HG03196 (cell line): ENCODE measurements around the gene STH.

Source experiments
- ATAC-seq: cut with Tn5 transposase; IDR thresholded peaks from one replicate; pipeline ENCODE4 v1.9.1; 2021; ENCODE audit not compliant: unreplicated experiment

Gene STH

GRCh38 chr17:46042925-46043324 lies 43.9 kb downstream of the STH start:
- ATAC-seq = no peak

GRCh38 chr17:46043606-46044005 lies 44.6 kb downstream of the STH start:
- ATAC-seq = no peak

GRCh38 chr17:46044286-46044928 lies 45.4 kb downstream of the STH start:
- no peak for ATAC-seq

- no peak for ATAC-seq
Measured at GRCh38 chr17:46044989-46045388, 45.9 kb downstream of the STH start.

- ATAC-seq = no peak
Measured at GRCh38 chr17:46045639-46046038, 46.6 kb downstream of the STH start.

GRCh38 chr17:46046957-46047356 lies 47.9 kb downstream of the STH start:
- ATAC-seq = no peak

- ATAC-seq = no peak
Measured at GRCh38 chr17:46047398-46047797, 48.3 kb downstream of the STH start.

- ATAC-seq = no peak
Measured at GRCh38 chr17:46047856-46048255, 48.8 kb downstream of the STH start.
